ENCODE measurements around the gene POC1B.

POC1B gene

GRCh38 chr12:89476232-89476631, 49.6 kb downstream of the POC1B start:
- DNase-seq (ENCODE audit: low spot score) = no peak
- Histone ChIP-seq H3K4me3 (no peak overlapping the region), H3K27ac (no peak overlapping the region)
- no peak for TF ChIP-seq CTCF (IDR thresholded peaks at IDR 0.05)

DNA sequence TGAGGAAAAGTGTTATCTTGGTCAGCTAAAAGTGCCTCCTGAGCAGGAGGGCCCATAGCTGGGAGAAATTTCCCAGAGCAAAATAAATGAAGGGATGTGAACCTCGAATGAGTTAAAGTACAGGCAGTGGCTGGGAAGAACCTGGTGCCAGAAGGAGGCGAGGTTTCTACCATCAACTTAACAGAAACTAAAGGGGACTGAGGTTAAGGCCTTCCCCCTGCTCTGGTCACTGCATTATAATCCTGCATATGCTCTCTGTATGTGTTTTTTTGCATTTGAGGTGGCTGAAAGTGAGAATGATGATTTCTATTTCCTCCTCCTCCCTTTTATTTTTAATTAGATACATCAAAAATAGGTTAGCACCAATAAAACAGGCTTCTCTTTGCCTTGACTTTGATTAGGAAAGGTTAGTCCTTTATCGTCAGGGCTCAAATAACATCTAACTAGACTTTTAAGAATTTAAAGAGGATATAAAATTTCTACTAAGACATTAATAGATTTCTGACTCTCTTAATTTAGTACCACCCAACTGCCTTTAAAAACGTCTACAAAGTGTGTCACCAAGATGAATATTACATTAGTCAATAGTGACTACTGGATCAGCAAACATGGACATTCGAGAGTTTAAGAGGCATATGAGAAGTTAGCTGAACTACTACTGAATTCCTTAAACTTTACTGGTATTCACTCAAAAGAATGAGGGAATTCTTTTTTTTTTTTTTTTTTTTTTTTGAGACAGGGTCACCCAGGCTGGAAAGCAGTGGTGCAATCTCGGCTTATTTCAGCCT, 50.5 kb downstream of the POC1B start:
- no peak overlapping the region for H3K27ac ChIP-seq
- no peak for DNase-seq (ENCODE audit: low spot score)
- no peak for TF ChIP-seq CTCF (IDR thresholded peaks at IDR 0.05)
- no peak overlapping the region for H3K4me3 ChIP-seq

DNA sequence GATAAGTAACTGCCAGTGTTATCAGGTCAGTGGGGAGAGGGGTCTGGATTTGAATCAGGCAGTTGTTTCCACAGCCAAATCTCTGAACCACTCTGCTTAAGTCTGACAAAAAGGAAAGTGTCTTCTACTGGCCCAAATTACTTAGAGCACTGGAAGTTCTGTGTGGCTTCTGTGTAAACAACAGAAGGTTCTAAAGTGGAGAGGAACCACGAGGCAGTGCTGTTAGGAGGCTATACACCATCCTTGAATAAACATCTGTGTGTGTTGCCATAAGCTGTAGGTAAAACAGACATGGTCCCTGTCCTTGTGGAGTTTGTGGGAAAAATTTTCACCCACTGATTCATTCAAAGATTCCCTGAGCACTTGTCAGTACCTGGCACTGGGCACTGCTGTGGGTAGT, 51.2 kb downstream of the POC1B start:
- TF ChIP-seq CTCF (IDR thresholded peaks at IDR 0.05) = no peak
- DNase-seq (ENCODE audit: low spot score) = no peak
- Histone ChIP-seq H3K27ac (no peak overlapping the region), H3K4me3 (no peak overlapping the region)

DNA sequence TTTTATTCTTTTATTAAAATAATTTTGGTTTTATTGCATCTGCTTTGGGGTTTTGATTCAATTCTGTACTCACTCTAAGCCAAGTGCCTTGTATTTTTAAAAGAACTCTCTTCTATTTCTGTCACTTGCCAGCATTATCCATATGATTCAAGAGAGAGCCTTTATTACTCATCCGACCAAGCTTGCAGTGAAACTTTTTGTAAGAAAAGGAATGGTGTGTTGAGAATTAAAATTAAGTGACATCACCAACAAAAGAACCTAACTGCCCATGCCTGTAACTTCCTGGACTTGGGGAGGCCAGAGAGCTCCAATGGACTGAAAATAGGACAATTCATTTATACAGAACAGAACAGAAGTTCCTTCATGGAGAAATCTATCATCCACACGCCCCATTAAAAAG, 53.3 kb downstream of the POC1B start:
- Histone ChIP-seq H3K4me3 (no peak overlapping the region), H3K27ac (no peak overlapping the region)
- no peak for TF ChIP-seq CTCF (IDR thresholded peaks at IDR 0.05)
- DNase-seq (ENCODE audit: low spot score) = no peak

GRCh38 chr12:89470741-89471509, 54.9 kb downstream of the POC1B start:
- H3K27ac ChIP-seq = no peak overlapping the region
- no peak overlapping the region for H3K4me3 ChIP-seq
- DNase-seq (ENCODE audit: low spot score) = no peak
- no peak for TF ChIP-seq CTCF (IDR thresholded peaks at IDR 0.05)

DNA sequence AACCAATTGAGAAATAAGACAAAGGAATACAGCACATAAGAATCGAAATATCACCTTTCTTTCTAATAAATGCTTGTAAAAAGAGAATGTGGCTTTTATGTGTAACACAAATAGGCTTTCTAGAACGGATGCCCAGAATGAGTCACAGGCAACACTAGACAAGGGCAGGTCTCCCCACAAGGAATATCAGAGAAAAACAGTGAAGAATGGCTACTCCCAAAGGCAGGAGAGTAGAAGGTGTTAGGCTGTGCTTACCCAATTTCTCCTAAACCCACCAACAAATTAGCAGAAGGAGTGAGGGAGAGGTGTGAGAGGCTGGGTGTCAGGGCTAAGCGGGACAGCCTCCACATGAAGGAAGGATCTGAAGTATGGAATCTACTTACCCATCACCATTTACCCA, 56.5 kb downstream of the POC1B start:
- no peak for DNase-seq (ENCODE audit: low spot score)
- TF ChIP-seq CTCF (IDR thresholded peaks at IDR 0.05) = no peak
- Histone ChIP-seq H3K4me3 (no peak overlapping the region), H3K27ac (no peak overlapping the region)

Data from coronary artery (tissue), 2 donors.